Progenitor cell of endocrine pancreas (in vitro differentiated cells): ENCODE results near the gene EML4. TPM values are rescaled to one million over a fixed set of nuclear protein-coding genes. Genes with fewer than 3 reads are reported as not detected.
A peak's percentile ranks its signal among the peaks of the same experiment; 100 is the strongest.

ENCODE experiments used
- DNase-seq: peaks from one replicate; pipeline ENCODE4 v3.0.0; 2021; ENCODE audit warnings: low spot score; ENCODE audit not compliant: unreplicated experiment
- H3K27ac Mint-ChIP-seq: 2 replicates; pipeline ENCODE4 v1.8.0; 2021; ENCODE audit warnings: mild to moderate bottlenecking, moderate library complexity, mixed read lengths
- H3K27me3 Mint-ChIP-seq: 2 replicates; pipeline ENCODE4 v1.8.0; 2021; ENCODE audit warnings: mixed read lengths
- H3K36me3 Mint-ChIP-seq: 2 replicates; pipeline ENCODE4 v1.8.0; 2022; ENCODE audit warnings: mixed read lengths; ENCODE audit not compliant: insufficient read depth
- H3K4me1 Mint-ChIP-seq: 2 replicates; pipeline ENCODE4 v1.8.0; 2021; ENCODE audit warnings: low read depth, mixed read lengths
- H3K4me3 Mint-ChIP-seq: 2 replicates; pipeline ENCODE4 v1.8.0; 2021; ENCODE audit warnings: low read depth, mild to moderate bottlenecking, moderate library complexity, mixed read lengths
- H3K9me3 Mint-ChIP-seq: 2 replicates; pipeline ENCODE4 v1.8.0; 2021; ENCODE audit warnings: low read depth, mixed read lengths
- total RNA-seq: library from RNA; stranded (reverse); gene quantifications from 2 replicates; pipeline ENCODE4 v1.2.1, GENCODE V29; 2021
- TF ChIP-seq, protein P1 (sequence below): fragments of 200-600 bp; sonication (generic); IDR thresholded peaks from one replicate; pipeline ENCODE4 v1.5.0; 2021; ENCODE audit warnings: antibody characterized with exemption, mild to moderate bottlenecking; ENCODE audit not compliant: unreplicated experiment

The EML4 gene
- total RNA-seq, 1 donor from 2014 or later = 75.7 TPM

DNA sequence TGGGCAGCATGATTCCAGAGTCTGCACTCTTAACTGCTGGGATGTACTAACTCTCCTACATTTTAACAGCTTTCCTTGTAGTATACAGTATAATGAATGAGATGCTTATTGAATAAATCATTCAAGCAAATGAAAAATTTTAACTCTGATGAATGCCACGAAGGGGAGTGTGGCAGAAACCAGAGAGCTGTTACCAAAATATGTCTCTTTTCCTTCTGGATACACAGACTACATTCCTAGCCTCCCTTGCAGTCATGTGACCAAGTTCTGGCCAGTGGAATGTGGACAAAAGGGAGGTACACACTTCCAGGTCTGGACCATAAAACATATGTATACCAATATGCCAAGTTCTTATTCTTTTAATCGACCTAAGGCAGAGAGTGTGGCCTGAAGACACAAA lies 1.7 kb upstream of the EML4 start:
- H3K4me3 Mint-ChIP-seq = no peak overlapping the region

DNA sequence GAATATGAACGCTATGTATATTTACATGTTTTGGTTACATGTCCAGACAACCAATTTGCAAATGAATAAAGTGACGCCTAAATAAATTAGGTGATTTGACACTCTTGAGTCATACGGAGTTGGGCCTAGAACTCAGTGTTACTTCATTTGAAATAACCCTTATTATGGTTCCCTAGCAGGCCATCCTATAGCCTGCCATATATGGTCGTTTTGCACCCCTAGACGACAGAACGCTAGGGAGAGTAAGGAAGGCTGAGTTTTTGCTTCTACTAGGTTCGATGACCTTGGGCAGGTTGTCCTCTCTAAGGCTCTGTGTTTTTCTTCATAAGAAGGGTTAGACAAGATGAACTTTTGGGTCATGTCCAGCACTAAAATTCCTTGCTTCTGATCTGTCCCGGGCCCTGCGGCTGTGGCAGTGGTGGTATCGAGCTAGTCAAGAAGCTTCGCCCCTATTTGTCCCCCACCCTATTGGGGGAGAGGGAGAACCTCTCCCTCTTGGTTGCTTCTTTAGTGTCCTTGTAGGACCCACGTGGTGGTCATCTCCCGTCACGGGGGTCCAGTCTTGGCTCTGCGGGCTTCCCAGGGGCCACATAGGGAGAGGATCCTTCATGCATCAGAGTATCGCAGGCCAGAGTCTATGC lies 574 bp upstream of the EML4 start:
- H3K4me3 Mint-ChIP-seq = no peak overlapping the region
- no peak for DNase-seq
- peak overlapping the region; percentile 83 for H3K27ac Mint-ChIP-seq
- H3K36me3 Mint-ChIP-seq = no peaks in the 10 kb centered on the region
- peaks cover 7% of the 10 kb centered on the region for H3K4me1 Mint-ChIP-seq
- H3K27me3 Mint-ChIP-seq = no peaks in the 10 kb centered on the region
- TF ChIP-seq, protein P1, sequence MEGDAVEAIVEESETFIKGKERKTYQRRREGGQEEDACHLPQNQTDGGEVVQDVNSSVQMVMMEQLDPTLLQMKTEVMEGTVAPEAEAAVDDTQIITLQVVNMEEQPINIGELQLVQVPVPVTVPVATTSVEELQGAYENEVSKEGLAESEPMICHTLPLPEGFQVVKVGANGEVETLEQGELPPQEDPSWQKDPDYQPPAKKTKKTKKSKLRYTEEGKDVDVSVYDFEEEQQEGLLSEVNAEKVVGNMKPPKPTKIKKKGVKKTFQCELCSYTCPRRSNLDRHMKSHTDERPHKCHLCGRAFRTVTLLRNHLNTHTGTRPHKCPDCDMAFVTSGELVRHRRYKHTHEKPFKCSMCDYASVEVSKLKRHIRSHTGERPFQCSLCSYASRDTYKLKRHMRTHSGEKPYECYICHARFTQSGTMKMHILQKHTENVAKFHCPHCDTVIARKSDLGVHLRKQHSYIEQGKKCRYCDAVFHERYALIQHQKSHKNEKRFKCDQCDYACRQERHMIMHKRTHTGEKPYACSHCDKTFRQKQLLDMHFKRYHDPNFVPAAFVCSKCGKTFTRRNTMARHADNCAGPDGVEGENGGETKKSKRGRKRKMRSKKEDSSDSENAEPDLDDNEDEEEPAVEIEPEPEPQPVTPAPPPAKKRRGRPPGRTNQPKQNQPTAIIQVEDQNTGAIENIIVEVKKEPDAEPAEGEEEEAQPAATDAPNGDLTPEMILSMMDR = no peak
- no peaks in the 10 kb centered on the region for H3K9me3 Mint-ChIP-seq

More for the DNA sequence above, 1.7 kb upstream of the EML4 start:
- DNase-seq = no peak
- no peaks in the 10 kb centered on the region for H3K36me3 Mint-ChIP-seq
- TF ChIP-seq, protein P1 = no peak
- peaks cover 6% of the 10 kb centered on the region for H3K4me1 Mint-ChIP-seq
- no peaks in the 10 kb centered on the region for H3K27me3 Mint-ChIP-seq
- H3K27ac Mint-ChIP-seq = no peak overlapping the region
- no peaks in the 10 kb centered on the region for H3K9me3 Mint-ChIP-seq

DNA sequence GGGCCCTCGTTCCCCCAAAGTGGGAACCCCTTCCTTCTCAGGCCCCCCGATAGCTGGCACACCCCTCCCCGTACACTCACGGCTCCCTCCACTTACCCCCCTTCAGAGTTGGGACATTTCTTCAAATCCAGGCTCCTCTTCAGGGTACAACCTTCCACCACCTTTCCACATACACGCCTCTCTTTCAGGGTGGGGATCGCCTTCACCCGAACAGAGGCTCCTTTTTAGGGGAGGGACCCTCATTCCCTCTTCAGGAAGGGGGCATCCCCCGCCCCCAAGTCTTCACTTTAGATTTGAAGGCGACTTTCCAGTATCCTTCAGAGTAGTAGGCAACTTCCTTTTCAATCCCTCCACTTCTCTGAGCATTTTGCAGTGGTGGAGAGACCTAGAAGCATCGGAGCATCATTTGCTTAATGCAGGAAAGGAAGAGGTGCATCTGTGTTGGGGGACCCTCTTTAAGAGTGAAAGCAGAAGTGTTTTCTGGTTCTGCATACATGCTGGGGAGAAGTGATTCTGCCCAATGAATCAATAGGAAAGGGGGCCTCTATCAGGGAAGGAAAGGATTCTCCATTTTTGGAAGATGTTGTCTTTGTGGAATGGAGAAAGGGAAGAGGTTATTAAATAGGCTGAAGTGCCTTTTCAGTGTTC lies 845 bp downstream of the EML4 start:
- peaks cover 1% of the 10 kb centered on the region for H3K4me1 Mint-ChIP-seq
- H3K27ac Mint-ChIP-seq = no peak overlapping the region
- DNase-seq = no peak
- no peak overlapping the region for H3K4me3 Mint-ChIP-seq
- TF ChIP-seq, protein P1 = no peak
- no peaks in the 10 kb centered on the region for H3K36me3 Mint-ChIP-seq
- no peaks in the 10 kb centered on the region for H3K27me3 Mint-ChIP-seq
- no peaks in the 10 kb centered on the region for H3K9me3 Mint-ChIP-seq

DNA sequence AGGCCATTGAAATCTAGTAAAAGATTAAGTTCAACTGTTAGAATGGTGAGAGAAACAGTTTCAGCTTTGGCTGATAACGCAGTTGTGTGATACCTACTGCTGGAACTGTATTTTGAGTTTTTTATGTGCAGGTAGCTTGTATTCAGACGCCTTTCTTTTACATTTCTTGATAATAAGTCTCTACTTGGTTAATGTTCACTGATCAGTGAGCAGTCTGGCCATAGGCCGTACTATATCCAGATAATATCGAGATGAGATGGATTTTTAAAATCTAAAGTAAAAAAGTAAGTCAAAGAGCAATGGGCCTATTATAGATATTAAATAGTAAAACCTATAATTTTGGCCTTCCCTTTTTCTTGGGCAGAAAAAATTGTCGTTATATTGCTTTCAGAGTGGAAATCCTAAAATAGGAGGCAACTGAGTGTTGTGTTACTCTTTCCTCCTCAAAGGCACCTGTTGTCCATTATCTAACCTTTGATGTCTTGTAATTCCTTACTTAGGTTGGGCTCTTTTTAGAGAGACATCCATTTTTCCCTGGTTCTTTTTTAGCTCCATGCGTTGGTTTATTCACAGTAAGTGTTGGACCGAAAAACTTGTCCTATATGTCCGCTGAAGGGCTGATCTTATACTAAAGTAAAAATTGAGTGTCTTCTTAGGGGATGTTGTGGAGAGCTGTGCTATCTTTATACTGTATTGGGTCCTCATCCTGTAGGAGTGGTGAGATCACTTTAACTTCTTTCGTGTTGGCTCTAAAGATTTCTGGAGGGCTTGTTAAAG lies 1.7 kb downstream of the EML4 start:
- H3K27ac Mint-ChIP-seq = no peak overlapping the region
- no peak for DNase-seq
- H3K9me3 Mint-ChIP-seq = no peaks in the 10 kb centered on the region
- no peaks in the 10 kb centered on the region for H3K36me3 Mint-ChIP-seq
- TF ChIP-seq, protein P1 = no peak
- H3K4me1 Mint-ChIP-seq = peaks cover 1% of the 10 kb centered on the region
- no peak overlapping the region for H3K4me3 Mint-ChIP-seq
- no peaks in the 10 kb centered on the region for H3K27me3 Mint-ChIP-seq

DNA sequence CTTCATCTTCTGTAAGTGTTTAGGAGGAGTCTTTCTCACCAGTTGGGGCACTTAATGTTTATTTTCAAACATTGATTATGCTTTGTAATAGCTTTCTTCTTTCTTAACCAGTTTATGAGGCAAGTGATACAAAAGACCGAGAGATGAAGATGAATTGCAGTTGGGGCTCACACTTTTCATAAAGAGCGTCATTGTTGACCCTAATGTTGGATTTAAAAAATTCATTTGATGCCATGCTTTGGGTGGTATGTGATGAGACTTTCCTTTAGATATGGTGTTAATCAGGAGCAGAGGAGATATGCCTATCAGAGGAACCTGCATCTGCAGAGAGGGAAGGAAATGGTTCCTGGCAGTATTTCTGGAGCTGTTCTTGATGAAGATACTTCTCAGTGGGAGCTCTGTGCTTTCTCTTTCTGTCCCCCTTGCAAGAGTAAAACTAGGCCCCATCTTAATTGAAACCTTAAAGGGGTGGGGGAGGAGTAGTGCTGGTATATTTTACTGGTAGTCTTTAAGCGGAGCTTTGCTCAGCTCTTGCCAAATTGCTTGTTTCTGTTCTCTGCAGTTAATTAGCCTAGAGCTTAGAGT lies 2.3 kb downstream of the EML4 start:
- H3K27me3 Mint-ChIP-seq = no peaks in the 10 kb centered on the region
- H3K4me1 Mint-ChIP-seq = peaks cover 1% of the 10 kb centered on the region
- no peaks in the 10 kb centered on the region for H3K9me3 Mint-ChIP-seq
- H3K4me3 Mint-ChIP-seq = no peak overlapping the region
- H3K27ac Mint-ChIP-seq = no peak overlapping the region
- peaks cover 3% of the 10 kb centered on the region for H3K36me3 Mint-ChIP-seq
- no peak for DNase-seq
- TF ChIP-seq, protein P1 = no peak
